Endothelial cell of umbilical vein (primary cell): ENCODE data around the gene CAPN8. TPM values are rescaled to one million over a fixed set of nuclear protein-coding genes. Genes with fewer than 3 reads are reported as not detected.

Experiments used
- Bru-seq: library from RNA; stranded (reverse); fragments of 400-500 nt; gene quantifications from one replicate; lab custom pipeline; 2021; lab: Mats Ljungman, UMichigan
- BruChase-seq, 2 experiments: library from RNA; stranded (reverse); fragments of 400-500 nt; gene quantifications; one replicate each; lab custom pipeline; 2021; lab: Mats Ljungman, UMichigan
- BruUV-seq: library from RNA; stranded (reverse); fragments of 400-500 nt; replicated peaks from 2 replicates; lab custom pipeline; 2021; lab: Mats Ljungman, UMichigan
- CTCF ChIA-PET: fragments of 300-600, 350-600 bp; sonication (Branson Sonifier 250); formaldehyde crosslinking; loops from one replicate; lab custom pipeline; 2021; ENCODE audit warnings: antibody characterized with exemption, inconsistent platforms; lab: Charles Lee
- POLR2A ChIA-PET: fragments of 300-600, 350-600 bp; sonication (Branson Sonifier 250); formaldehyde crosslinking; loops from one replicate; lab custom pipeline; 2021; ENCODE audit warnings: antibody characterized with exemption, inconsistent platforms; lab: Charles Lee
- DNase-seq: peaks from one replicate; pipeline ENCODE4 v3.0.0-alpha.2; 2011; ENCODE audit warnings: low read depth, low spot score
- FAIRE-seq: peaks from 2 replicates; lab custom pipeline; 2011; peaks lifted over from hg19 to GRCh38; lab: Jason Lieb, UNC
- H2AFZ ChIP-seq: 2 replicates; pipeline ENCODE4 v1.6.0; 2012; ENCODE audit warnings: low read depth, low read length, control low read depth, inconsistent platforms
- H3K27ac ChIP-seq: 2 replicates; pipeline ENCODE4 v1.5.1; 2011; ENCODE audit warnings: low read depth, mild to moderate bottlenecking, control low read depth, low read length, moderate library complexity; ENCODE audit not compliant: insufficient read depth
- H3K27me3 ChIP-seq, 2 experiments: 2 replicates each; pipeline versions ENCODE4 v1.6.0 to v1.6.1; 2011; ENCODE audit warnings: low read length in 2 of 2, mixed read lengths in 1 of 2; ENCODE audit not compliant: control insufficient read depth in 2 of 2, insufficient read depth in 2 of 2
- H3K36me3 ChIP-seq, 2 experiments: 2 replicates in 1 of 2; 3 replicates in 1 of 2; pipeline ENCODE4 v1.5.1; 2011; ENCODE audit warnings: low read length in 2 of 2, mild to moderate bottlenecking in 1 of 2, moderate library complexity in 1 of 2; ENCODE audit not compliant: control insufficient read depth in 2 of 2, insufficient read depth in 2 of 2; ENCODE audit errors: extremely low read depth in 1 of 2
- H3K4me1 ChIP-seq: 3 replicates; pipeline ENCODE4 v1.5.1; 2011; ENCODE audit warnings: mild to moderate bottlenecking, low read length; ENCODE audit not compliant: control insufficient read depth, insufficient read depth; ENCODE audit errors: extremely low read depth
- H3K4me2 ChIP-seq: 2 replicates; pipeline ENCODE4 v1.6.1; 2011; ENCODE audit warnings: low read length, control low read depth, mixed read lengths; ENCODE audit not compliant: insufficient read depth
- H3K4me3 ChIP-seq, 3 experiments: fragments of 200-600 bp in 1 of 3; sonication (generic), shearing (Covaris generic) in 1 of 3; replicated peaks in 1 of 3; 2 replicates each; pipeline ENCODE4 v1.5.1; 2011 to 2016; ENCODE audit warnings: control low read depth in 3 of 3, low read length in 3 of 3, mild to moderate bottlenecking in 2 of 3, inconsistent platforms in 1 of 3, low read depth in 1 of 3, moderate library complexity in 1 of 3; ENCODE audit not compliant: insufficient read depth in 1 of 3
- H3K79me2 ChIP-seq: 2 replicates; pipeline ENCODE4 v1.6.0; 2012; ENCODE audit warnings: low read length, inconsistent platforms; ENCODE audit not compliant: control insufficient read depth, insufficient read depth
- H3K9ac ChIP-seq: replicated peaks from 2 replicates; pipeline ENCODE3; 2011; ENCODE audit warnings: low read length, control low read depth; ENCODE audit not compliant: insufficient read depth; ENCODE audit errors: extremely low read depth
- H3K9me1 ChIP-seq: replicated peaks from 3 replicates; pipeline ENCODE4 v1.6.0; 2011; ENCODE audit warnings: mild to moderate bottlenecking, low read length; ENCODE audit not compliant: control insufficient read depth, insufficient read depth; ENCODE audit errors: extremely low read depth
- H3K9me3 ChIP-seq: replicated peaks from 2 replicates; pipeline ENCODE4 v1.5.1; 2012; ENCODE audit warnings: low read length, inconsistent platforms; ENCODE audit not compliant: control insufficient read depth, insufficient read depth
- H4K20me1 ChIP-seq: replicated peaks from 2 replicates; pipeline ENCODE3; 2011; ENCODE audit warnings: mild to moderate bottlenecking, low read length; ENCODE audit not compliant: control insufficient read depth, insufficient read depth; ENCODE audit errors: extremely low read depth
- EZH2 ChIP-seq: IDR thresholded peaks from 2 replicates; pipeline ENCODE4 v1.6.1; 2012; ENCODE audit warnings: borderline replicate concordance, low read depth, mild to moderate bottlenecking, moderate library complexity, low read length, inconsistent platforms; ENCODE audit not compliant: severe bottlenecking
- FOS ChIP-seq: IDR thresholded peaks from 2 replicates; pipeline ENCODE4 v1.6.1; 2011; ENCODE audit warnings: mild to moderate bottlenecking, low read length, moderate library complexity, borderline replicate concordance; ENCODE audit not compliant: insufficient read depth
- GATA2 ChIP-seq: IDR thresholded peaks from 2 replicates; pipeline ENCODE4 v1.7.0; 2011; ENCODE audit warnings: low read depth, mild to moderate bottlenecking, moderate library complexity, mixed read lengths, low read length; ENCODE audit not compliant: insufficient read length, insufficient read depth
- JUN ChIP-seq: IDR thresholded peaks from 2 replicates; pipeline ENCODE4 v1.6.1; 2011; ENCODE audit warnings: borderline replicate concordance, low read depth; ENCODE audit not compliant: insufficient read length, insufficient read depth
- MAX ChIP-seq: IDR thresholded peaks from 2 replicates; pipeline ENCODE4 v1.6.1; 2011; ENCODE audit not compliant: insufficient read depth, insufficient read length
- MYC ChIP-seq: IDR thresholded peaks from one replicate; pipeline ENCODE4 v1.6.1; 2011; ENCODE audit warnings: mild to moderate bottlenecking, low read depth, low read length
- POLR2AphosphoS5 ChIP-seq: IDR thresholded peaks from 2 replicates; pipeline ENCODE4 v1.6.1; 2012; ENCODE audit warnings: low read depth, mild to moderate bottlenecking, control low read depth, low read length, moderate library complexity; ENCODE audit not compliant: insufficient read depth
- dilution Hi-C: fragments of 300-500 bp; cut with MboI; formaldehyde crosslinking; loops from one replicate; pipeline ENCODE4 v1.15.0; 2019; ENCODE audit warnings: low sequenced_read_pairs; ENCODE audit not compliant: extremely low pct_ligation_motif_present
- intact Hi-C: fragments of 100-400 bp; cut with micrococcal nuclease; formaldehyde crosslinking; loops from one replicate; pipeline ENCODE4 v1.10.0; 2022
- long read RNA-seq: library from polyadenylated mRNA; stranded (forward); transcript quantifications from one replicate; pipeline ENCODE4 v2.0.0, GENCODE V29; 2021
- polyA minus RNA-seq, 3 experiments: library from RNA; depleted of rRNA, polyadenylated mRNA; stranded (reverse); fragments of >200 nt; gene quantifications; 1 replicate in 1 of 3; 2 replicates in 2 of 3; pipeline ENCODE4 v1.2.3, GENCODE V29; 2011
- polyA plus RNA-seq, 4 experiments: library from polyadenylated mRNA; depleted of rRNA in 3 of 4; stranded (reverse) in 3 of 4; unstranded in 1 of 4; fragments of >200 nt; gene quantifications; 2 replicates each; pipeline versions ENCODE4 v1.2.1 to v1.2.3, GENCODE V29; 2011 to 2012; ENCODE audit warnings: missing spikeins in 1 of 4
- total RNA-seq: library from RNA; stranded (reverse); gene quantifications from 2 replicates; pipeline ENCODE4 v1.2.3, GENCODE V29; 2021

Gene CAPN8
- total RNA-seq (not detected in 2 replicates), polyA plus RNA-seq (not detected in 2 replicates), polyA minus RNA-seq (not detected in 2 replicates), Bru-seq, nascent RNA (percentile 2 among the genes with signal in this experiment), BruChase-seq, experiment 1, labeled RNA remaining after a 6-hour chase (percentile 5 among the genes with signal in this experiment), BruChase-seq, experiment 2, labeled RNA remaining after a 2-hour chase (percentile 6 among the genes with signal in this experiment)
- polyA plus RNA-seq (2011; cell fraction: cytosol; rRNA removed), result not detected in 2 replicates
- polyA plus RNA-seq (2011; cell fraction: nucleus; rRNA removed), result 0.07 and 0.25 TPM in 2 replicates
- not detected in 2 replicates for polyA plus RNA-seq (2012)
- not detected for polyA minus RNA-seq (2011; cell fraction: cytosol; rRNA and poly(A)+ RNA removed)
- not detected in 2 replicates for polyA minus RNA-seq (2011; cell fraction: nucleus; rRNA and poly(A)+ RNA removed)
- long read RNA-seq, result 0 reads

GRCh38 chr1:223665592-223666312 is at the start of gene CAPN8:
Gene CAPN8, minus strand, starts transcription at chr1:223665701. Its CDS starts 55 bp downstream, at chr1:223665646.
- intact Hi-C loops, result no loop called here

More at GRCh38 chr1:223665592-223666312, at the start of gene CAPN8:
- FAIRE-seq (no peak), DNase-seq (no peak)
- POLR2A ChIA-PET, result no interaction called here
- H4K20me1 ChIP-seq, result no peaks in the 10 kb centered on the region
- H3K4me1 ChIP-seq, result no peaks in the 10 kb centered on the region
- no peak within 1 kb of the TSS for H3K4me2 ChIP-seq
- H2AFZ ChIP-seq, result no peak within 1 kb of the TSS
- no peak within 1 kb of the TSS for H3K4me3 ChIP-seq
- no peaks in the 10 kb centered on the region for H3K9me3 ChIP-seq
- CTCF ChIA-PET, result no interaction called here
- no peaks in the 10 kb centered on the region for H3K27me3 ChIP-seq
- no peaks in the 10 kb centered on the region for H3K9me1 ChIP-seq
- no TSS peak for BruUV-seq
- H3K9ac ChIP-seq, result no peak within 1 kb of the TSS
- no peak within 1 kb of the TSS for H3K27ac ChIP-seq
- no peak for TF ChIP-seq MAX
- no peak for TF ChIP-seq POLR2AphosphoS5
- TF ChIP-seq GATA2, result no peak
- no peak for TF ChIP-seq EZH2
- no peak for TF ChIP-seq JUN
- TF ChIP-seq FOS, result no peak
- TF ChIP-seq MYC, result no peak
- H3K79me2 ChIP-seq, result no peaks in the 10 kb centered on the region
- H3K36me3 ChIP-seq, result no peaks in the 10 kb centered on the region
- dilution Hi-C loops, result no loop called here
